ENCODE data around the gene RAB30. TPM values are rescaled to one million over a fixed set of nuclear protein-coding genes. Genes with fewer than 3 reads are reported as not detected.

RAB30 gene
- total and polyA plus RNA-seq, 9 of the 15 experiments (the other 6 are each of a cell fraction or from before 2014, with no cell fraction given) = 0.29 to 1.3 (median 1.0) TPM

DNA sequence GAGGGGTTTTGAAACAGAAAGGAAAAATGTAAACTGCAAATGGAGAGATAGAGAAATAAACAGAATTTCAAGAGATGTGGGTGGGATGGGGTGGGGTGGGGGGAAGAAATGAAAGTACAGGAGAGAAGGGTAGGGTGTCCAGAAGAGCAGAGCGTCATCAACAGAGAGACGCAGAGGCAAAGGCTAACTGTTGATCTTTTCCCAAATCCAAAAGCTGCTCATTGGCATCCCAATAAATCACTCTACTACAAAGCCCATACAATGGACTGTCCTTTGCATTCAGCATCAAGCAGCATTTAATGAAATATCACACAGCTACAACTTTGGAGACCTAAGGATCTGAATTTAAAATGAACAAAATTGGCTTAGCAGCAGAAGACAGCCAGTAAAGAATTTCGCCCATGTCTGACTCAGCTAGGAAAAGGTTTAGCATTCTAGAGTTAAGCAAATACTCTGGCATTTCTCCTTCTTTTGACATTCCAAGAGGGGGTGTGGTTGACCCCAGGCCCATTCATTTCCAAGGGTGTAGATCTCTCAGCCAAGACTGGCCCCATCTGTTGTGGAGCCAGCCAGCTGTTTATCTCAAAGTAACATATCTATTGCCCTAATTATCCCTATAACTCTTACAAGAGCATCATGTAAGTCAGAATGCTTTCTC lies 1.5 kb downstream of the RAB30 start (continued):
- TF ChIP-seq, protein P1, sequence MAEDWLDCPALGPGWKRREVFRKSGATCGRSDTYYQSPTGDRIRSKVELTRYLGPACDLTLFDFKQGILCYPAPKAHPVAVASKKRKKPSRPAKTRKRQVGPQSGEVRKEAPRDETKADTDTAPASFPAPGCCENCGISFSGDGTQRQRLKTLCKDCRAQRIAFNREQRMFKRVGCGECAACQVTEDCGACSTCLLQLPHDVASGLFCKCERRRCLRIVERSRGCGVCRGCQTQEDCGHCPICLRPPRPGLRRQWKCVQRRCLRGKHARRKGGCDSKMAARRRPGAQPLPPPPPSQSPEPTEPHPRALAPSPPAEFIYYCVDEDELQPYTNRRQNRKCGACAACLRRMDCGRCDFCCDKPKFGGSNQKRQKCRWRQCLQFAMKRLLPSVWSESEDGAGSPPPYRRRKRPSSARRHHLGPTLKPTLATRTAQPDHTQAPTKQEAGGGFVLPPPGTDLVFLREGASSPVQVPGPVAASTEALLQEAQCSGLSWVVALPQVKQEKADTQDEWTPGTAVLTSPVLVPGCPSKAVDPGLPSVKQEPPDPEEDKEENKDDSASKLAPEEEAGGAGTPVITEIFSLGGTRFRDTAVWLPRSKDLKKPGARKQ (CRISPR knock-in tag; IDR thresholded peaks at IDR 0.05) = no peak
- TF ChIP-seq PHTF2 (CRISPR knock-in tag; IDR thresholded peaks at IDR 0.05) = no peak
- TF ChIP-seq, protein P2, sequence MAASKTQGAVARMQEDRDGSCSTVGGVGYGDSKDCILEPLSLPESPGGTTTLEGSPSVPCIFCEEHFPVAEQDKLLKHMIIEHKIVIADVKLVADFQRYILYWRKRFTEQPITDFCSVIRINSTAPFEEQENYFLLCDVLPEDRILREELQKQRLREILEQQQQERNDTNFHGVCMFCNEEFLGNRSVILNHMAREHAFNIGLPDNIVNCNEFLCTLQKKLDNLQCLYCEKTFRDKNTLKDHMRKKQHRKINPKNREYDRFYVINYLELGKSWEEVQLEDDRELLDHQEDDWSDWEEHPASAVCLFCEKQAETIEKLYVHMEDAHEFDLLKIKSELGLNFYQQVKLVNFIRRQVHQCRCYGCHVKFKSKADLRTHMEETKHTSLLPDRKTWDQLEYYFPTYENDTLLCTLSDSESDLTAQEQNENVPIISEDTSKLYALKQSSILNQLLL (CRISPR knock-in tag; IDR thresholded peaks at IDR 0.05; ENCODE audit: borderline replicate concordance) = no peak

DNA sequence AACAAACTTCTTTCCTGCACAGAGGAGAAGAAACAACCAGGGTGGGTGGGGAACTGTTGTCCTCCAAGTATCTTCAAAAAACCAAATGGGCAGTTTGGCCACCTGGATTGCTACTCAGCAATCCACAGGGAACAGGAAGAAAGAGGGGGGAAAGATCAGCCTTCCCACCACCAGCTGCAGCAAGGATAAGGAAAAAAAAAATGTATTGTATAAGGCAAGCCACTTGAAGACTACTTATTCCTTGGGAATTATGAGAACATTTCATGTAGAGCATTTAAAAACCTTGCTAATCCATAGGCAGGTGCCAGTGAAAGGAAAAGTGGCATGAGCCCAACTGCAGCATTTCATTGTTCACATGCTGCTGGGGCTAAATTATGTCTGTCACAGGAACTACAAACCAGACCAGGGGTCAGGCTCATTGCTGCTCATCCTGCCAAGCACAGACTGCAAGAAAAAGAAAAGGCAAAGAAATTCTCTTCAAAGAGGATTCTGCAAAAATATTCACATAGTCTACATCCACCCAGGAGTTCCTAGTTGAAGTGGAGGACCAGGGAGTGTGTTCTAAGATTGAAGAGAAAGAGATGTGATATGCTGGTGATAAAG lies 2.2 kb downstream of the RAB30 start:
- intact Hi-C loops (cut with micrococcal nuclease) = loop anchor here (2.0 to 5.0 kb wide), 2 partner anchors 62 to 87 kb away; partner anchors contain the start of gene PCF11
- H3K4me3 ChIP-seq = no peak overlapping the region
- CTCF ChIA-PET (ENCODE audit: low intra/inter-chr PET ratio) = no interaction called here
- H3K79me2 ChIP-seq (ENCODE audit: control insufficient read depth, insufficient read depth, low read length) = peaks cover 26% of the 10 kb centered on the region
- peaks cover 15% of the 10 kb centered on the region; the same call in 2 of the 3 replicates for H3K36me3 ChIP-seq (ENCODE audit: control insufficient read depth, insufficient read depth, low read length)
- H3K9me1 ChIP-seq (ENCODE audit: control insufficient read depth, insufficient read depth, low read length) = no peaks in the 10 kb centered on the region
- H3K4me1 ChIP-seq (replicated peaks in 1 of 2; ENCODE audit: control insufficient read depth in 2 of 2, insufficient read depth in 2 of 2, low read length in 2 of 2) = peaks cover 12% of the 10 kb centered on the region in 2 experiments; a peak in 2 of 5 replicates
- no peak for DNase-seq (ENCODE audit: extremely low read depth in 1 of 4, low spot score in 3 of 4)
- in situ Hi-C loops (cut with MboI) = no loop called here
- H3K9me3 ChIP-seq (replicated peaks; ENCODE audit: control insufficient read depth, insufficient read depth, low read depth, low read length) = no peaks in the 10 kb centered on the region
- ATAC-seq = no peak
- POLR2A ChIA-PET = interaction anchor here (0.7 kb wide), 1 partner anchor 105 kb away, joined by 4 read pairs; no protein-coding TSS in a partner anchor
- no peak overlapping the region for H3K27ac ChIP-seq (ENCODE audit: extremely low read depth, low read depth, low read length)
- BruUV-seq (replicated peaks) = no TSS peak
- no peak overlapping the region for H2AFZ ChIP-seq (ENCODE audit: low read depth, low read length)
- no peaks in the 10 kb centered on the region for H3K27me3 ChIP-seq (ENCODE audit: control insufficient read depth in 2 of 2, insufficient read depth in 2 of 2, low read length in 2 of 2)
- H4K20me1 ChIP-seq (replicated peaks; ENCODE audit: control insufficient read depth, insufficient read depth, low read length) = peaks cover 1% of the 10 kb centered on the region; the same call in 1 of the 2 replicates
- H3K4me2 ChIP-seq (ENCODE audit: insufficient read depth, low read length) = no peak overlapping the region
- no peak overlapping the region for H3K9ac ChIP-seq (ENCODE audit: insufficient read depth in 1 of 2, low read depth in 2 of 2, low read length in 2 of 2)
- FAIRE-seq = no peak
- TF ChIP-seq STAT5A (IDR thresholded peaks at IDR 0.05; ENCODE audit: borderline replicate concordance, low read length) = no peak
- no peak for TF ChIP-seq ZNF12 (CRISPR knock-in tag; IDR thresholded peaks at IDR 0.05)
- no peak for TF ChIP-seq ARHGAP35 (IDR thresholded peaks at IDR 0.05; ENCODE audit: partially characterized antibody)
- no peak for TF ChIP-seq ILF3 (IDR thresholded peaks at IDR 0.05; ENCODE audit: borderline replicate concordance)
- TF ChIP-seq SIN3B (IDR thresholded peaks at IDR 0.05; ENCODE audit: low read depth) = no peak
- TF ChIP-seq CCAR2 (IDR thresholded peaks at IDR 0.05; ENCODE audit: low read depth, low read length) = no peak
- TF ChIP-seq, protein P3, sequence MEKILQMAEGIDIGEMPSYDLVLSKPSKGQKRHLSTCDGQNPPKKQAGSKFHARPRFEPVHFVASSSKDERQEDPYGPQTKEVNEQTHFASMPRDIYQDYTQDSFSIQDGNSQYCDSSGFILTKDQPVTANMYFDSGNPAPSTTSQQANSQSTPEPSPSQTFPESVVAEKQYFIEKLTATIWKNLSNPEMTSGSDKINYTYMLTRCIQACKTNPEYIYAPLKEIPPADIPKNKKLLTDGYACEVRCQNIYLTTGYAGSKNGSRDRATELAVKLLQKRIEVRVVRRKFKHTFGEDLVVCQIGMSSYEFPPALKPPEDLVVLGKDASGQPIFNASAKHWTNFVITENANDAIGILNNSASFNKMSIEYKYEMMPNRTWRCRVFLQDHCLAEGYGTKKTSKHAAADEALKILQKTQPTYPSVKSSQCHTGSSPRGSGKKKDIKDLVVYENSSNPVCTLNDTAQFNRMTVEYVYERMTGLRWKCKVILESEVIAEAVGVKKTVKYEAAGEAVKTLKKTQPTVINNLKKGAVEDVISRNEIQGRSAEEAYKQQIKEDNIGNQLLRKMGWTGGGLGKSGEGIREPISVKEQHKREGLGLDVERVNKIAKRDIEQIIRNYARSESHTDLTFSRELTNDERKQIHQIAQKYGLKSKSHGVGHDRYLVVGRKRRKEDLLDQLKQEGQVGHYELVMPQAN (IDR thresholded peaks at IDR 0.05; ENCODE audit: borderline replicate concordance) = no peak
- TF ChIP-seq, protein P4, sequence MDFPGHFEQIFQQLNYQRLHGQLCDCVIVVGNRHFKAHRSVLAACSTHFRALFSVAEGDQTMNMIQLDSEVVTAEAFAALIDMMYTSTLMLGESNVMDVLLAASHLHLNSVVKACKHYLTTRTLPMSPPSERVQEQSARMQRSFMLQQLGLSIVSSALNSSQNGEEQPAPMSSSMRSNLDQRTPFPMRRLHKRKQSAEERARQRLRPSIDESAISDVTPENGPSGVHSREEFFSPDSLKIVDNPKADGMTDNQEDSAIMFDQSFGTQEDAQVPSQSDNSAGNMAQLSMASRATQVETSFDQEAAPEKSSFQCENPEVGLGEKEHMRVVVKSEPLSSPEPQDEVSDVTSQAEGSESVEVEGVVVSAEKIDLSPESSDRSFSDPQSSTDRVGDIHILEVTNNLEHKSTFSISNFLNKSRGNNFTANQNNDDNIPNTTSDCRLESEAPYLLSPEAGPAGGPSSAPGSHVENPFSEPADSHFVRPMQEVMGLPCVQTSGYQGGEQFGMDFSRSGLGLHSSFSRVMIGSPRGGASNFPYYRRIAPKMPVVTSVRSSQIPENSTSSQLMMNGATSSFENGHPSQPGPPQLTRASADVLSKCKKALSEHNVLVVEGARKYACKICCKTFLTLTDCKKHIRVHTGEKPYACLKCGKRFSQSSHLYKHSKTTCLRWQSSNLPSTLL (IDR thresholded peaks at IDR 0.05) = no peak
